CD4-positive, alpha-beta T cell (primary cell): Measurements from ENCODE around the gene GARIN5B. TPM values are rescaled to one million over a fixed set of nuclear protein-coding genes. Genes with fewer than 3 reads are reported as not detected.

Experiments used
- ATAC-seq: fragments of 200-7000 bp; cut with Tn5 transposase; one replicate; pipeline ENCODE4 v1.10.0; 2022; ENCODE audit warnings: mild to moderate bottlenecking; ENCODE audit not compliant: poor library complexity
- CTCF ChIA-PET: fragments of 350-600 bp; sonication (Branson Sonifier 250); formaldehyde crosslinking; loops from one replicate; lab custom pipeline; 2021; ENCODE audit warnings: antibody characterized with exemption, inconsistent platforms; lab: Charles Lee
- POLR2A ChIA-PET: fragments of 350-600 bp; sonication (Branson Sonifier 250); formaldehyde crosslinking; loops from one replicate; lab custom pipeline; 2021; ENCODE audit warnings: antibody characterized with exemption, inconsistent platforms; lab: Charles Lee
- DNase-seq, 14 experiments: peaks; one replicate each; pipeline ENCODE4 v3.0.0-alpha.2; 2013 to 2020; ENCODE audit warnings: mixed read lengths in 2 of 14
- H3K27ac ChIP-seq, 2 donors: one replicate each; pipeline versions ENCODE4 v1.5.1 to v1.7.0; 2013; ENCODE audit warnings: low read length in 2 of 2, low read depth in 1 of 2, mild to moderate bottlenecking in 1 of 2
- H3K27me3 ChIP-seq, 2 experiments: 1 replicate in 1 of 2; 2 replicates in 1 of 2; pipeline versions ENCODE4 v1.6.1 to v1.7.0; 2013; ENCODE audit warnings: low read length in 2 of 2, control low read depth in 1 of 2, mild to moderate bottlenecking in 1 of 2, moderate library complexity in 1 of 2; ENCODE audit not compliant: insufficient read depth in 2 of 2, control insufficient read depth in 1 of 2
- H3K36me3 ChIP-seq: one replicate; pipeline ENCODE4 v1.6.1; 2013; ENCODE audit warnings: low read length, control low read depth; ENCODE audit not compliant: insufficient read depth
- H3K4me1 ChIP-seq: one replicate; pipeline ENCODE4 v1.6.1; 2013; ENCODE audit warnings: low read length, control low read depth; ENCODE audit not compliant: insufficient read depth
- H3K4me3 ChIP-seq: one replicate; pipeline ENCODE4 v1.5.1; 2013; ENCODE audit warnings: mild to moderate bottlenecking, low read length, moderate library complexity
- H3K9me3 ChIP-seq, 2 experiments: 1 replicate in 1 of 2; 2 replicates in 1 of 2; pipeline versions ENCODE4 v1.6.1 to v1.7.0; 2013; ENCODE audit warnings: low read length in 2 of 2, mild to moderate bottlenecking in 2 of 2, control low read depth in 1 of 2, moderate library complexity in 1 of 2; ENCODE audit not compliant: control insufficient read depth in 1 of 2, insufficient read depth in 1 of 2
- H3K27ac Mint-ChIP-seq: one replicate; pipeline ENCODE4 v1.8.0; 2020; ENCODE audit warnings: mixed read lengths
- H3K27me3 Mint-ChIP-seq: one replicate; pipeline ENCODE4 v1.8.0; 2021; ENCODE audit warnings: mixed read lengths
- H3K36me3 Mint-ChIP-seq: one replicate; pipeline ENCODE4 v1.8.0; 2021; ENCODE audit warnings: low read depth, mixed read lengths
- H3K4me1 Mint-ChIP-seq: one replicate; pipeline ENCODE4 v1.8.0; 2021; ENCODE audit warnings: low read depth, mixed read lengths
- H3K4me3 Mint-ChIP-seq: one replicate; pipeline ENCODE4 v1.8.0; 2020; ENCODE audit warnings: mild to moderate bottlenecking, mixed read lengths
- H3K9me3 Mint-ChIP-seq: one replicate; pipeline ENCODE4 v1.8.0; 2020; ENCODE audit warnings: mixed read lengths
- CTCF ChIP-seq: fragments of 200-600 bp; IDR thresholded peaks from one replicate; pipeline ENCODE4 v1.8.0; 2022; ENCODE audit warnings: antibody characterized with exemption, mild to moderate bottlenecking
- intact Hi-C, 2 experiments: fragments of 100-400 bp; cut with DNase I in 1 of 2; cut with micrococcal nuclease in 1 of 2; formaldehyde crosslinking; loops; one replicate each; pipeline versions ENCODE4 v1.15.1 to v1.9.0; 2023 to 2025; cut with DNase I, micrococcal nuclease
- total RNA-seq, 174 experiments: library from RNA in 2 of 174; stranded (reverse) in 2 of 174; gene quantifications; one replicate each; pipeline ENCODE4 v1.2.3 and lab custom pipeline; 2021 to 2026

Gene GARIN5B
- total RNA-seq, 2 experiments from 2014 or later = 0.08 TPM; not detected in 1

GRCh38 chr19:55358493-55358892 is 4.6 kb downstream of the GARIN5B start:
- TF ChIP-seq CTCF = no peak
- DNase-seq (no peak), ATAC-seq (no peak)
- Histone ChIP-seq H3K9me3 (peaks cover 0 to 10% of the 10 kb centered on the region in 2 experiments), H3K27ac (no peak overlapping the region), H3K4me1 (peaks cover 17% of the 10 kb centered on the region), H3K36me3 (no peaks in the 10 kb centered on the region), H3K4me3 (no peak overlapping the region), H3K27me3 (peaks cover 9 to 11% of the 10 kb centered on the region in 2 experiments)
- Mint-ChIP-seq H3K36me3 (no peaks in the 10 kb centered on the region), H3K27ac (no peak overlapping the region), H3K9me3 (no peaks in the 10 kb centered on the region), H3K4me3 (no peak overlapping the region), H3K27me3 (peaks cover 28% of the 10 kb centered on the region), H3K4me1 (peaks cover 7% of the 10 kb centered on the region)
- intact Hi-C loops = no loop called here
- POLR2A ChIA-PET = interaction anchor here (0.6 kb wide), 1 partner anchor 49 kb away, joined by 3 read pairs; no protein-coding TSS in a partner anchor
- CTCF ChIA-PET = no interaction called here

GRCh38 chr19:55355213-55355821 is 7.7 kb downstream of the GARIN5B start:
- H3K4me1 Mint-ChIP-seq = peaks cover 25% of the 10 kb centered on the region
- peak overlapping the region; percentile 45 for H3K4me3 Mint-ChIP-seq
- intact Hi-C loops = loop anchor here in 1 of 2 experiments (2.0 kb wide), 1 partner anchor 17 kb away; the partner anchor contains the start of gene KMT5C
- Histone ChIP-seq H3K9me3 (peaks cover 0 to 27% of the 10 kb centered on the region in 2 experiments), H3K4me1 (peaks cover 29% of the 10 kb centered on the region), H3K27ac (no peak overlapping the region), H3K36me3 (no peaks in the 10 kb centered on the region), H3K27me3 (peaks cover 34% of the 10 kb centered on the region in 2 experiments), H3K4me3 (no peak overlapping the region)
- DNase-seq = no peak
- H3K27ac Mint-ChIP-seq = no peak overlapping the region
- no peaks in the 10 kb centered on the region for H3K9me3 Mint-ChIP-seq
- no peak for ATAC-seq
- ChIA-PET CTCF (interaction anchor here (1.2 to 1.3 kb wide), 2 partner anchors 16 to 63 kb away, joined by 3 to 4 read pairs; no protein-coding TSS in a partner anchor), POLR2A (interaction anchor here (1.5 kb wide), 1 partner anchor 16 kb away, joined by 7 read pairs; the partner anchor contains the start of gene KMT5C)
- no peak for TF ChIP-seq CTCF
- peaks cover 58% of the 10 kb centered on the region for H3K27me3 Mint-ChIP-seq
- H3K36me3 Mint-ChIP-seq = no peaks in the 10 kb centered on the region

GRCh38 chr19:55354698-55355212 is 8.3 kb downstream of the GARIN5B start, which contains the start of gene COX6B2:
Gene COX6B2 (minus strand): TSS chr19:55354719. CDS start chr19:55354521, 198 bp downstream.
- Mint-ChIP-seq H3K36me3 (no peaks in the 10 kb centered on the region), H3K27me3 (peaks cover 58% of the 10 kb centered on the region), H3K27ac (no peak within 1 kb of the TSS), H3K4me1 (peaks cover 25% of the 10 kb centered on the region), H3K9me3 (no peaks in the 10 kb centered on the region), H3K4me3 (peak within 1 kb of the TSS; percentile 70)
- TF ChIP-seq CTCF = no peak
- intact Hi-C loops = loop anchor here (1.0 to 5.0 kb wide), 3 partner anchors 14 to 33 kb away; partner anchors contain the start of genes KMT5C (in 1 of the 2) and RPL28 (in 1 of the 2)
- Histone ChIP-seq H3K27me3 (peaks cover 34% of the 10 kb centered on the region in 2 experiments), H3K4me3 (peak within 1 kb of the TSS; percentile 54), H3K4me1 (peaks cover 29% of the 10 kb centered on the region), H3K36me3 (no peaks in the 10 kb centered on the region), H3K27ac (no peak within 1 kb of the TSS), H3K9me3 (peaks cover 0 to 27% of the 10 kb centered on the region in 2 experiments)
- CTCF ChIA-PET = interaction anchor here (1.2 to 1.3 kb wide), 2 partner anchors 16 to 63 kb away, joined by 3 to 4 read pairs; no protein-coding TSS in a partner anchor
- POLR2A ChIA-PET = no interaction called here
- ATAC-seq = no peak
- no peak for DNase-seq
